Left ventricle myocardium inferior (tissue), 1 donor: ENCODE measurements around the gene KRTAP4-16. TPM values are rescaled to one million over a fixed set of nuclear protein-coding genes. Genes with fewer than 3 reads are reported as not detected.
"Not testable (repeated sequence)": the region's sequence is repeated elsewhere in the genome, so short reads cannot be mapped to it uniquely, and the experiment has no call there.

Source experiments
- DNase-seq: peaks from one replicate; pipeline ENCODE4 v3.0.0-alpha.2; 2020
- H3K27ac ChIP-seq: fragments of 200-600 bp; replicated peaks from 2 replicates; pipeline ENCODE4 v1.8.0; 2021
- H3K27me3 ChIP-seq: fragments of 200-600 bp; 2 replicates; pipeline ENCODE4 v1.8.0; 2021; ENCODE audit warnings: low read depth
- H3K36me3 ChIP-seq: fragments of 200-600 bp; 2 replicates; pipeline ENCODE4 v1.8.0; 2021
- H3K4me1 ChIP-seq: fragments of 200-600 bp; 2 replicates; pipeline ENCODE4 v1.8.0; 2021
- H3K4me3 ChIP-seq: fragments of 200-600 bp; 2 replicates; pipeline ENCODE4 v1.8.0; 2021; ENCODE audit warnings: mild to moderate bottlenecking, moderate library complexity
- H3K9me3 ChIP-seq: fragments of 200-600 bp; replicated peaks from 2 replicates; pipeline ENCODE4 v1.8.0; 2021
- intact Hi-C: fragments of 100-400 bp; cut with micrococcal nuclease; formaldehyde crosslinking; loops from one replicate; pipeline ENCODE4 v1.11.0; 2022
- total RNA-seq: library from RNA; stranded (reverse); fragmentation: NEBNext Ultra II Directional; extraction: Animal tissue kit (Norgen Biotek cat#: 25700); gene quantifications from one replicate; pipeline ENCODE4 v1.2.1, GENCODE V29; 2021
- TF ChIP-seq, protein P1 (sequence below): fragments of 200-600 bp; IDR thresholded peaks from 2 replicates; pipeline ENCODE4 v1.8.0; 2021; ENCODE audit warnings: antibody characterized with exemption, mild to moderate bottlenecking, borderline replicate concordance
- donor health status: DM: no; HTN: yes; CAD: no; lungs with severe emphysema.

Gene KRTAP4-16
- total RNA-seq, 1 donor from 2014 or later, result not detected

DNA sequence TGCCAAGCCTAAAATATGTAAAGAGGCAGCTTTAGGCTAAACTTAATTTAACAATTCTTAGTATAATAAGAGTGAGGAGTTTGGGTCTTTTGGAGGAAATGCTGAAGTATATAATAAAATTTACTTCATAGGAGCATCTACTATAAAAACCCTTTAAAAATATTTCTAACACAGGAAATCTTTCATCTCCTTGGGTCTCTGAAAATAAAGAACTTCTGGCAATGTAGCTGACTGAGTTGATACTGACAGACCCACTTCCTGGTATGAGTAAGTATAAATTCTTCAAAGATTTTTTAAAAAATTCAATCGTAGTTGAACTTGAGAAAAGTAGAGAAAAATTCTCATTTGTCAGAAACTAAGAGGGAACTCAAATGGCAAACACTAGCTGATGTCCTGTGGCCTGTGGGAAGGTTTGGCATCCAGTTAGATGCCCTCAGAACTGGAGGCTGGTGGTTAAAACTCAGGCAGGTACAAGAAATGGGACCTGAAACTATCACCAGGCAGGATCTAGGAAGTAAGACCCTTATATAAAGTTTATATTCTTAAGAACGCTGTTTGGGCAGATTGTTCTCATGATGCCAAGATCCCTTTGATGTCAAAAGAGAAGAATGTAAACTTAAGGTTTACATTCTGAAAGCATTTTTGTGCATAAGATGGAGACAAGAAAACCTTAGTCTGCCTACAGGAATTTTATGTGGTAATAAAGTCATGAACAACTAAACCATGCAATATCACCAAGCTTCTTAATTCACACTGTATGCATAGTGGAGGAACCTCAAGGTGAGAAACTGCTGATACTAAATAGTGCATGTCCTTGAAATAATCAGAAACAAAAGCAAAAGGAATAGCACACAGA is 32.1 kb upstream of the KRTAP4-16 start:
- H3K9me3 ChIP-seq, result peaks cover 12% of the 10 kb centered on the region
- peaks cover 21% of the 10 kb centered on the region for H3K27me3 ChIP-seq
- no peak overlapping the region for H3K27ac ChIP-seq
- no peak overlapping the region for H3K4me3 ChIP-seq
- DNase-seq, result no peak
- TF ChIP-seq, protein P1, sequence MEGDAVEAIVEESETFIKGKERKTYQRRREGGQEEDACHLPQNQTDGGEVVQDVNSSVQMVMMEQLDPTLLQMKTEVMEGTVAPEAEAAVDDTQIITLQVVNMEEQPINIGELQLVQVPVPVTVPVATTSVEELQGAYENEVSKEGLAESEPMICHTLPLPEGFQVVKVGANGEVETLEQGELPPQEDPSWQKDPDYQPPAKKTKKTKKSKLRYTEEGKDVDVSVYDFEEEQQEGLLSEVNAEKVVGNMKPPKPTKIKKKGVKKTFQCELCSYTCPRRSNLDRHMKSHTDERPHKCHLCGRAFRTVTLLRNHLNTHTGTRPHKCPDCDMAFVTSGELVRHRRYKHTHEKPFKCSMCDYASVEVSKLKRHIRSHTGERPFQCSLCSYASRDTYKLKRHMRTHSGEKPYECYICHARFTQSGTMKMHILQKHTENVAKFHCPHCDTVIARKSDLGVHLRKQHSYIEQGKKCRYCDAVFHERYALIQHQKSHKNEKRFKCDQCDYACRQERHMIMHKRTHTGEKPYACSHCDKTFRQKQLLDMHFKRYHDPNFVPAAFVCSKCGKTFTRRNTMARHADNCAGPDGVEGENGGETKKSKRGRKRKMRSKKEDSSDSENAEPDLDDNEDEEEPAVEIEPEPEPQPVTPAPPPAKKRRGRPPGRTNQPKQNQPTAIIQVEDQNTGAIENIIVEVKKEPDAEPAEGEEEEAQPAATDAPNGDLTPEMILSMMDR, result no peak
- intact Hi-C loops, result no loop called here
- no peaks in the 10 kb centered on the region for H3K36me3 ChIP-seq
- H3K4me1 ChIP-seq, result no peaks in the 10 kb centered on the region

DNA sequence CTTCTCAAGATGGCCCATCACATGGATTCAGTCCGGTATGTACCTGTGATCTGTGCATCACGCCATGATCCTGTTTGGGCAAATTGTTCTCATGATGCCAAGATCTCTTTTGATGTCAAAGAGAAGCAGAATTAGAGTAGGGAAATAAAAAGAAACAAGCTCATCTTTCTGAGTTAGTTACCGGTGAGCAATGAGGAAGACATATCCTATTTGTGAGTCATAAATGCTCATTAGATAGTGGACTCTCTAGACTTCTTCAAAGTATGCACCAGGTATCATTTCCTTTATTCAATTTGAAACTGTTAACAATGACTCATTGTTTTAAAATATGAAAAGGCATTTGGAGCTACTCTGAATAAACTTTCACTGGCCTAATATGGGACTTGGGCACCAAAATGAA is 30.0 kb upstream of the KRTAP4-16 start:
- TF ChIP-seq, protein P1, result no peak
- no peak for DNase-seq
- intact Hi-C loops, result no loop called here
- no peaks in the 10 kb centered on the region for H3K36me3 ChIP-seq
- peaks cover 12% of the 10 kb centered on the region for H3K9me3 ChIP-seq
- peaks cover 18% of the 10 kb centered on the region for H3K27me3 ChIP-seq
- H3K4me1 ChIP-seq, result no peaks in the 10 kb centered on the region
- no peak overlapping the region for H3K4me3 ChIP-seq
- no peak overlapping the region for H3K27ac ChIP-seq

DNA sequence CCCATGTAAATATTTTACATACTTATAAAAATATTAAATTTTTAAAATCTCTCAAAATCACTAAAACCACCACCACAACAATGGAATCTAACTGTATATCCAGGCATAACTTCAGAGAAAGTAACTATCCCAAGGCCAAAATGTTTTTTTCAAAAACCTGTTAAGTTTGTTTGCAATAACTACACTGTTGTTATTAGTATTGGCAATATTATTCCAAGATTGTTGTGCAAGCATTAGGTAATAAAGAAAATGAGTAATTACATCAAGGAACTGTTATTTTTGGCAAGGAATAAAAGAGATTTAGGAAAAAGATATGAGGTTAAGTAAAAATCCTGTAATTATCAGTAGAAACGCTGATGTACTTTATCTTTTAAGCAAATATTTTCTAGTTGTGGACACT is 25.4 kb upstream of the KRTAP4-16 start:
- Histone ChIP-seq H3K4me1 (no peaks in the 10 kb centered on the region), H3K4me3 (no peak overlapping the region), H3K27ac (no peak overlapping the region), H3K9me3 (peaks cover 9% of the 10 kb centered on the region), H3K27me3 (peaks cover 44% of the 10 kb centered on the region), H3K36me3 (no peaks in the 10 kb centered on the region)
- no peak for DNase-seq
- TF ChIP-seq, protein P1, result no peak
- intact Hi-C loops, result no loop called here

DNA sequence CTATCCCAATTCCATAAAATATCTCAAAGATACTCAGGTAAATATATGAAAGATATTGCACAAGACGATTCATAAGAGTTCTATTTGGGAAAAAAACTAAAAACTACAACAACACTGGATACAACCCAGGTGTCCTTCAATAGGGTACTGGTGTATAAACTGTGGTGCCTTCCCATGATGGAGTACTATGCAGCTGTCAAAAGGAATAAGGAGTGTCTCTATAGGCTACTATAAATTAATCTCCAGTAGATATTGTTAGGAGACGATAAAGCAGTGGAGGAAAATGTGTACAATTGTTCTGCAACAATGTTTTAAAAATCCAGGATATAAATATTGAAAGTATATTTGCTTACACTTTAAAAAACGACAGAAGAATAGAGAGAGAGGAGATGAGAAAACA is 24.4 kb upstream of the KRTAP4-16 start:
- intact Hi-C loops, result no loop called here
- Histone ChIP-seq H3K27me3 (peaks cover 48% of the 10 kb centered on the region), H3K4me3 (no peak overlapping the region), H3K36me3 (no peaks in the 10 kb centered on the region), H3K27ac (no peak overlapping the region), H3K4me1 (no peaks in the 10 kb centered on the region), H3K9me3 (peaks cover 9% of the 10 kb centered on the region)
- no peak for DNase-seq
- TF ChIP-seq, protein P1, result no peak

DNA sequence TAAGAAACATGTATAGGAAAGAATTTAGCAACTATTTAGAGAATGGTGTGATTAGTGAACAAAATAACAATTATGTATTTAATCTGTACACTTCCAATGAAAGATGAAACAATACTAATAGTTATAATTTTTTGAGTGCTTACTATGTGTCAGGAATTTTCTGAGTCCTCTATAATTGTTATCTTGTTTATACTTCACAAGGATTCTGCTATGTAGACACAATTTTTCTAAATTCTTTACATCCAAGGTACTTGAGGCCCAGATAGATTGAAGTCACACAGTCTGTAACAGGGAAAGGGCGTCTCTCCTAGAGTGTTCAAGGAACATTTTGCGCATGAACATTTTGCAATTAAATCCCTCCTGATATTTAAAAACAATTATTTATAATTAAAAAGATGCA is 23.1 kb upstream of the KRTAP4-16 start:
- peaks cover 45% of the 10 kb centered on the region for H3K27me3 ChIP-seq
- DNase-seq, result no peak
- peaks cover 9% of the 10 kb centered on the region for H3K9me3 ChIP-seq
- TF ChIP-seq, protein P1, result no peak
- no peak overlapping the region for H3K4me3 ChIP-seq
- no peak overlapping the region for H3K27ac ChIP-seq
- H3K4me1 ChIP-seq, result no peaks in the 10 kb centered on the region
- no peaks in the 10 kb centered on the region for H3K36me3 ChIP-seq
- intact Hi-C loops, result no loop called here

DNA sequence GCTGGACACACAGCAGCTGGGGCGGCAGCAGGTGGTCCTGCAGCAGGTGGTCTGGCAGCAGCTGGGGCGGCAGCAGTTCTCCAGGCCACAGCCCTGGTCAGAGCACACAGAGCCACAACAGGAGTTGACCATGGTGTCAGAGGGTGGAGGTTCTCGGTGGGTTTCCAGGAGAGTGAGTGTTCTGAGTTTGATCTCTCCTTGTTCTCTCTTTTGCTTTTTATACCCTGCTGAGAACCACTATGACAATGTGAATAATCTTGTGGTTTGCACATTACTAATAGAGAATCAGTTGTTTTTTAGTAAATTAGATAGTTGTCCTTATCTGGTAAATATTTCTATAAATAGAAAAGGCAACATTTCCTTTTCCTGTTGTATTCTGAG is 22.0 kb upstream of the KRTAP4-16 start, which contains the start of gene KRTAP4-12:
TSS of gene KRTAP4-12 (minus strand) at position 192 of the 381 bp plus-strand sequence. CDS start at position 132, 60 bp downstream.
- intact Hi-C loops, DNase-seq, H3K9me3 ChIP-seq, H3K36me3 ChIP-seq, H3K27ac ChIP-seq, H3K4me1 ChIP-seq, H3K4me3 ChIP-seq: not testable (repeated sequence)
- peaks cover 54% of the 10 kb centered on the region for H3K27me3 ChIP-seq

DNA sequence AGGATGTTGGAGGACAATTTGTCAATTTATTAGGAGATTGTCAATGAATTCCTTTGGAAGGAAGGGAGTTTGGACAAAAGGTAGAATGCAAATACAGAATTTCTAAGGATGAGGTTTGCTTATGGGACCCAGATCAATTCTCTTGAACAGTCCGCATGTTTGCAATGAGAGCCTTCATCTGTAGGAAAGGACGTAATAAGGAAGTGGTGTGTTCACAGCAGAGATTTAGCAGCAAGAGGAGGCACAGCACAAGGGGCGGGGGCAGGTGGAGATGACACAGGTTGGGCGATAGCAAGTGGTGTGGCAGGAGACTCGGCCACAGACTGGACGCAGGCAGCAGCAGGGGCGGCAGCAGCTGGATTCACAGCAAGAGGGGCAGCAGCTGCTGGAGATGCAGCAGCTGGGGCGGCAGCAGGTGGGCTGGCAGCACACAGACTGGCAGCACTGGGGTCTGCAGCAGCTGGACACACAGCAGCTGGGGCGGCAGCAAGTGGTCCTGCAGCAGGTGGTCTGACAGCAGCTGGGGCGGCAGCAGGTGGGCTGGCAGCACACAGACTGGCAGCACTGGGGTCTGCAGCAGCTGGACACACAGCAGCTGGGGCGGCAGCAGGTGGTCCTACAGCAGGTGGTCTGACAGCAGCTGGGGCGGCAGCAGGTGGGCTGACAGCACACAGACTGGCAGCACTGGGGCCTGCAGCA is 21.4 kb upstream of the KRTAP4-16 start:
- H3K9me3 ChIP-seq, result not testable (repeated sequence)

More for the DNA sequence above, 21.4 kb upstream of the KRTAP4-16 start:
- H3K36me3 ChIP-seq, H3K4me3 ChIP-seq, DNase-seq, intact Hi-C loops, H3K27ac ChIP-seq, H3K4me1 ChIP-seq: not testable (repeated sequence)
- peaks cover 59% of the 10 kb centered on the region for H3K27me3 ChIP-seq
